ENCODE data around the gene USP6NL.

Gene USP6NL

GRCh38 chr10:11616021-11616420 lies 4.6 kb upstream of the USP6NL start:
- no peak for DNase-seq

GRCh38 chr10:11615396-11615795 lies 3.9 kb upstream of the USP6NL start:
- no peak for DNase-seq

DNA sequence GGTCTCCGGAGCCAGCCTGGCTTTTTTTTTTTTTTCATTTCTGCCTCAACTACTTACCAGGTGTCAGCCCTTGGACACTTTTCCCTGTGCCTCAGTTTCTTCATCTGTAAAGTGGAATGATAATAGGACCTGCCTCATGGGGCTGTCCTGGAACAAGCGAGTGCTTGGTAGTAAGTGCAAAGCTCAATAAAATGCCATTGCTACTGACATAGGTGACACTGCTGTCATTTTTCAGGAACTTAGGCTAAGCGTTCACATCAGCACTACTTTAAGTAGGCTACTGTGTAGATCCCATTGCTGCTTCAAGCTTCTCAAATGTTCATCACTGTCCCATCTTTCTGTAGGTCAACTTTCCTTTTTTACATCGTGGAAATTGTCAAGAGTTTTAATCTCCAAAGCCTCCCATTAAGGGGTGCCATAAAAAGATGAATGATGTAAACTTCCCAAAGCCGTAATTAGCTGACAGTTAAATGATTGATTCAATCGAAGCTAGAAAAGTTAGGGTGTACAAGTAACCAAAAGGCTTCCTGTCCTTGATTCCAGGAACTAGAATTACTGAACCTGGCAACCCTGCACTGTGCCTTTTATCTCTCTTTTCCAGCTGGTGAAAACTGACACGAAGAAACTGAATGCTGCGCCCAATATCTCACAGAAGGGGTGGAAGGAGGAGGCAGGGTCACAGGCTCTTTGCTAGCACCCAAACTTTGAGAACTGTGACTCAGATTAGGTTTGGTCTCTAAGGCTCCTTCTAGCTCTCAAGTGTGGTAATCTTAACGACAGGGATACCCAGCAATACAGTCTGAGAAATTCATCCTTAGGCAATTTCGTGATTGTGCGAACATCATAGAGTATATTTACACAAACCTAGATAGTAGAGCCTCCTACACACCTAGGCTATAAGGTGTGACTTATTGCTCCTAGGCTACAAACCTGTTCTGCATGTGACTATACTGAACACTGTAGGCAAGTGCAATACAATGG lies 861 bp upstream of the USP6NL start:
- DNase-seq: no peak

GRCh38 chr10:11610826-11611247 lies 613 bp downstream of the USP6NL start:
- DNase-seq: peak; percentile 26

DNA sequence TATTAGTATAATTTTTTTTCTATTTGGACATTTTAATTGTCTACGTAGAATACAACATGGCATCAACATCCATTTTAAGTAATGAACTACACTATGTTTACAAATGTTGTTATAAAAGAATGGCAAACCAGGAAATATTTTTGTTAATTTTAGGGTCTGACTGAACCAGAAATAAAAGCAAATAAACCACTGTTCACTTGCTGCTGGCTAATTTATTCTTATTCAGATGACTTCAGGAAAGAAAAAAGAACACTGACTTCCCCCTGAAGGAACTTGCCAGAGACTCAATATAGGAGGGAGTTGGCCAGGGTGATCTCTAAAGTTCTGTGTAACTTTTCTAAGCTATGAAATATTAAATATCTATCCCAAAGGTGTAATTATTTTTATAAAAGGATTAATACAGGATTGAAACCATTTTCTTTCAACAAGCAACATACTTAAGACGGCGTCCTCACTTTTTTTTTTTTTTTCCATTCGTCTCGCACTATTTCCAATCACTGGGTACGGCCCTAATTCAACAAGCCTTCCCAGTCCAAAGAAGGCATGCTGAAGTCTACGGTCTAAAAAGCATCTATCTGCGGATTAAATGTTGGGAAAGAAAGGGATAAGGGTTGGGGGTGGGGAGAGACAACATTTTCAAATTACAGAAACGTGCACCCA lies 1.2 kb downstream of the USP6NL start:
- no peak for DNase-seq

DNA sequence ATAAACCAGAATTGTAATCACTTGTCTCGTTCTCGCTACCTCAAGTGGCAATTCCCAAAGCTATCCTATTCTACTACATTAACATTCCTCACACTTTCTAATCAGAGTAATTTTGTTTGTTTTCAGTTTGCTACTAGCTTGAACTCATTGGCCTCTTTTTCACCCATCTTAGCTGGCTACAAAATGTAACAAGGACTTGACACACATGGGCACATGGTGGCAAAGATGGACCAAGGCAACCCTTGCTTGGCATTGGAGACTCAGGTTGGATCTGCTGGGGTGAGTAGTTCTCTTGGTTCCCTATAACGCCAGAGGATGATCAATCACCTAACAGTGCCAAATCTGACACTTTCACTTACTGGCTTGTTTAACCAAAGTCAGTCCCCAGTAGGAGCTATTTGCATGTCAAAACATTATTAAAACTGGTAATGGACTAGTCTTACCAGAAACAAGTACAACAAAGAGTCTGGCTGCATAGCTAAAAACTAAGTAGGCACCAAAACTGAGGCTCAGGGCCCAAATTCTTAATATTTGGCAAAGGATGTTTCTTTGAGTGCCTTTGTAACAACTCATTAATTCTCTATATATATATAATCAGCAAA lies 1.9 kb downstream of the USP6NL start:
- DNase-seq: no peak

DNA sequence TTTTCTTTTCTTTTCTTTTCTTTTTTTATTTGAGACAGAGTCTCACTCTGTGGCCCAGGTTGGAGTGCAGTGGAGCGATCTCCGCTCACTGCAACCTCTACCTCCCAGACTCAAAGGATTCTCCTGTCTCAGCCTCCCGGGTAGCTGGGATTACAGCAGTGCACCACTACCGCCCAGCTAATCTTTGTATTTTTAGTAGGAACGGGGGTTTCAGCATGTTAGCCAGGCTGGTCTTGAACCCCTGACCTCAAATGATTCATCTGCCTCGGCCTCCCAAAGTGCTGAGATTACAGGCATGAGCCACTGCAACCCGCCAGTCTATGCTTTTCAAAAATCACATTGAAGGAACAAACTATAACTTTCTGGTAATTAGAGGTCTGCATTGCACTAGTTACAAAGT lies 2.4 kb downstream of the USP6NL start:
- no peak for DNase-seq

GRCh38 chr10:11608159-11609013 lies 3.1 kb downstream of the USP6NL start:
- DNase-seq: no peak

DNA sequence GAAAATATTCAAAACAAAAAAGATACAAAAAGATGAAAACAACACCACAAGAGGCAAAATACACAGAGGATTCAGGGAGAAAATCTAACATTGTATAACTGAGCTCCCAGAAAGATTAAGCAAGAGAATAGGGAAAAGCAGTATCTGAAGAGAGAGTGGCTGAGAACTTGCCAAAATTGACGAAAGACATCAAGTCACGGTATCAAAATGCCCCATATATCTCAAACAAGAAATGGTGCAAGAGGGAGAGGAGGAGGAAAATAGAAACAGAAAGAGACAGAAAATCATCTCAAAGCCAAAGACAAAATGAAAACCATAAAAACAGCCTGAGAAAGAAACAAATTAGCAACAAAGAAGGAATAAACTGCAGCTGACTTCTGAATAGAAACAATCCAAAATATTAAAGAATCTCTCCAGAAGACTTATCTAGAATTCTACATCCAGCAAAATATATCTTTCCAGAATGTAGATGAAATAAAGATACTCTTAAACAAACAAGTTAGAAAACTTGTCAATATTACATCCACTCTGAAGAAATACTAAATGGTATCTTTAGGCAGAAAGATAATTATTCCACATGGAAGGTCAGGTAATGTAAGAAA lies 5.5 kb downstream of the USP6NL start:
- no peak for DNase-seq

GRCh38 chr10:11604865-11605650 lies 6.4 kb downstream of the USP6NL start:
- DNase-seq: no peak

DNA sequence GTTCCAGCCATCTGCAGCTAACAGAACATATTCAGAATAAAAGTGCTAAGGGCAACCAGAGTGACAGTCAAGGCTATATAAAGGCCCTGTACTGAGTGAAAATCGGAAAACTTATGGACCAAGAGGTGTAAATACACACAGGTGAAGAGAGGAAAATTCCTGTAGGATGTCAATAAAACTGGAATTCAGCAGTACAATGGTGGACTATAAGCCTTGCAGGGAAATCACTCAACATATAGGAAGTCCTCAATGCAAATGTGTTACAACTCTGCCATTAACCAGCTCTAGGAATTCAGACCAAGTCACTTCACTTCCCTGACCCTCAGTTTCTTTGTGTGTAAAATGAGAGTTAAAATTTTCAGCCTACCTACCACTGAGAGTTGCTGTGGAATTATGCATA lies 7.7 kb downstream of the USP6NL start:
- DNase-seq: no peak

DNA sequence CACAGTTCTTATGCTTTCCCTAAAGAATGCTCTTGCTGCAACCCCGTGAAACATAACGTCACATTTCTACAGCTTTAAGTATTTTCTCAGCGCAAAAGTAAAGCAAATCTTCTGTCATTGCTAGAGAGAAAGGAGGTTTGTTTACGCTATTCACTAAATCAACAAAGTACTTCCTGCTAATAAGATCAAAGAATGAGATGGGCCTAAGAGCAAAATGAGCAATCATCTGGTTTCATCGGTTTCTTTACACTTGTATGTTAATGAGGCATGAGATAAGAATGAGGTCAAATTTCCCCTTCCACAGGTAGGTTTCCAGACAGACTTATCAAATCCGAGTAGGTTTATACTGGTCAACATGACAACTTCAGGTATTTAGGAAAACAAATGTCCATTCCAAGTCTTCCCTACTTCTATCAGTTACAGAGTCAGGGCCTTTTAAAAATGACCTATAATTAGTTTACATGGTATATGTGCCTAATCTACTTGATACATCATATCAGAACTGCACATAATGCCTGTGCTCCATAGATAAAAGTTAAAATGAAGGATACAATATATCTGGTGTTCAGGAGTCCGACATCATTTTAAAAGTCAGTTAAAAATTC lies 8.4 kb downstream of the USP6NL start:
- no peak for DNase-seq

DNA sequence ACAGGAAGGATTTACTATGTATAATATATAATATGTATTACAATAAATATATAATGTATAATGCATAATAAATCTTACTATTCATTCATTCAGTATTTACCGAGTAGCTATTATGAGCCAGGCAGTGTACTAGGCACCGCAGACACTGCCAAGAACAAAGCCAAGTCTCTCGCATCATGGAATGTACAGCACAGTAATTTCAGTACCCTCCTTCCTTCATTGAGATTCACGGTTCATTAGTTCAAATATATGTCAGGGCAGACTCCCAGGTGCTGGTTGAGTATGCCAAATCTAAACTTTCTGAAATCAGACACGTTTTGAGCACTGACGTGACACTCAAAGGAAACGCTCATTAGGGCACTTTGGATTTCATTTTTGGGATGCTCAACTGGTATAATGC lies 9.1 kb downstream of the USP6NL start:
- DNase-seq: no peak

DNA sequence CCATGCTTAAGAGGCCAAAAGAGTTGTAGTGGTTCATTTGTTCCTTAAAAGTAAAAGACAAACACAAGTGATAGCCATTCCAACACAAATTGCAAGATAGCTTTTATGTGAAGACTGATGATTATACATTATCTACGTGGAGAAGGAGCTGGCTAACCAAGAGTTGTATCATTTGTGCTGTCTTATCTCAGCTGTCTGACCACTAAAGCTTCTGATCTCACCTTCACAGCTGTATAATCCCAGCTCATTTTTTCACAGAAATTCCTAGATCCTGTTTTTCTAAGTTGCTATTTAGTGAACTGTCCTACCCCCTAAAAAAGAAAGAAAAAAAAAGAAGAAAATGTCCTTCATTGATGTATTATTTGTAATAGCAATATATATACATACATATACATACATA lies 9.8 kb downstream of the USP6NL start:
- no peak for DNase-seq

GRCh38 chr10:11600280-11600679 lies 11.2 kb downstream of the USP6NL start:
- DNase-seq: no peak

DNA sequence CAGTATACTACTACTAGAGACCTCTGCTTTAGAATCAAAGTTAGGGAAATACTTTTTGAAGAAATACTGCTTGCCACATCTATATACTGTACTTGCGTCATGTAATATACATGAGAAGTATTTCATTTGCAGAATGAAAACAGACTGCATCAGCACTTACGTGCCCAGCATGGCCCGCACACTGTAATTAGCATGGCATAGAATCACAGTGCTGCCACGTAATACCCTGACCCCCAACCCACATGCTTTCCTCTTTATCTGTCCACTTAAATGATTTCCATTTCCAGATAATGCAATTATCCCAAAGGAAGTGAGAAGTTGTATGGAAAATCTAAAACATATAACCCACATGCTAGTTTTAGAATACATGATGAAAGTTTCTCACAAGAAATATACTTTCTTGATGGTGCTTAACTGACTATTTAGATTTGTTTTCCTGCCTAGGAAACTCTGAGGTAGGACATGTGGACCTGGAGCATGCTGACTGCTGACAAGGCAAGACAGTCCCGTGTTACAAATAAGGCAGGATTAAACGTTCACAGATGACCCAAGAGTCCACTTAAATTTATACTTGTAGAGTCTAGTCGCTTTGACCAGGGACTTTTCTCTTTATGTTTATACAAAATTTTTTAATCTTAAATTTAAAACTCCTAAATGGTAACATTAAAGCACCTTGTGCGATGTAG lies 12.6 kb downstream of the USP6NL start:
- DNase-seq: no peak

GRCh38 chr10:11597470-11597869 lies 14.0 kb downstream of the USP6NL start:
- DNase-seq: no peak

- DNase-seq: peak; percentile 10
Observed at GRCh38 chr10:11595395-11595692, 16.1 kb downstream of the USP6NL start.

GRCh38 chr10:11594589-11595394 lies 16.7 kb downstream of the USP6NL start:
- no peak for DNase-seq

GRCh38 chr10:11593612-11594011 lies 17.8 kb downstream of the USP6NL start:
- DNase-seq: no peak

All from fibroblast of skin of abdomen (primary cell).